GM21381 (cell line): ENCODE measurements around the gene SLC4A11.

ENCODE experiments used
- ATAC-seq: cut with Tn5 transposase; IDR thresholded peaks from one replicate; pipeline ENCODE4 v1.9.1; 2021; ENCODE audit warnings: mild to moderate bottlenecking, moderate library complexity; ENCODE audit not compliant: unreplicated experiment

The SLC4A11 gene

GRCh38 chr20:3247638-3248037 is 8.6 kb upstream of the SLC4A11 start:
- no peak for ATAC-seq

GRCh38 chr20:3246682-3247081 is 7.7 kb upstream of the SLC4A11 start:
- no peak for ATAC-seq

GRCh38 chr20:3245711-3246110 is 6.7 kb upstream of the SLC4A11 start:
- no peak for ATAC-seq

GRCh38 chr20:3245156-3245555 is 6.2 kb upstream of the SLC4A11 start:
- ATAC-seq: no peak

- ATAC-seq: no peak
These were observed 5.6 kb upstream of the SLC4A11 start for GRCh38 chr20:3244613-3245012.

- no peak for ATAC-seq
These were observed 4.8 kb upstream of the SLC4A11 start for GRCh38 chr20:3243718-3244358.

GRCh38 chr20:3242172-3242692 is 3.2 kb upstream of the SLC4A11 start:
- no peak for ATAC-seq

- no peak for ATAC-seq
These were observed 1.9 kb upstream of the SLC4A11 start for GRCh38 chr20:3240776-3241363.

GRCh38 chr20:3239867-3240775 is 1.1 kb upstream of the SLC4A11 start:
- no peak for ATAC-seq

GRCh38 chr20:3238616-3239025 is 369 bp downstream of the SLC4A11 start:
- peak; percentile 35 for ATAC-seq

GRCh38 chr20:3237958-3238615 is 903 bp downstream of the SLC4A11 start:
- ATAC-seq: no peak

- ATAC-seq: no peak
These were observed 1.7 kb downstream of the SLC4A11 start for GRCh38 chr20:3237011-3237957.

- ATAC-seq: no peak
These were observed 3.2 kb downstream of the SLC4A11 start for GRCh38 chr20:3235666-3236324.

GRCh38 chr20:3233991-3234498 is 4.9 kb downstream of the SLC4A11 start:
- no peak for ATAC-seq

- ATAC-seq: no peak
These were observed 5.6 kb downstream of the SLC4A11 start for GRCh38 chr20:3233131-3233990.

- no peak for ATAC-seq
These were observed 7.0 kb downstream of the SLC4A11 start for GRCh38 chr20:3231889-3232588.

- ATAC-seq: no peak
These were observed 7.9 kb downstream of the SLC4A11 start for GRCh38 chr20:3231116-3231515.

GRCh38 chr20:3229798-3230197 is 9.2 kb downstream of the SLC4A11 start:
- no peak for ATAC-seq
